Measurements from ENCODE around the gene SPARCL1. TPM values are rescaled to one million over a fixed set of nuclear protein-coding genes. Genes with fewer than 3 reads are reported as not detected.
"Not testable (repeated sequence)": the region's sequence is repeated elsewhere in the genome, so short reads cannot be mapped to it uniquely, and the experiment has no call there.

SPARCL1 gene
- total RNA-seq, 2 experiments from 2014 or later, result not detected

DNA sequence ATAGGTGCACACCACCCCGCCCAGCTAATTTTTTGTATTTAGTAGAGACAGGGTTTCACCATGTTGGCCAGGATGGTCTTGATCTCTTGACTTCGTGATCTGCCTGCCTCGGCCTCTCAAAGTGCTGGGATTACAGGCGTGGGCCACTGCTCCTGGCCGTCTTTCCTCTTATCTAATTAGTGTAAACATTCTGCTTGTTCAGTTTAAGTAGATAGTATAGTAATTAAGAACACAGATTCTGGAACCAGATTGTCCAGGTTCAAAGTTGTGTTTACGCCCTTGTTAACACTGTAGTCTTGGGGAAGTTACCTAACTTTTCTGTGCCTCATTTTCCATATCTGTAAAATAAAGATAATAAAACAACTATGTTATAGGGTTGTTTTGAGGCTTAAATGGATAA is 82.8 kb downstream of the SPARCL1 start:
- H3K9me3 Mint-ChIP-seq, H3K27me3 Mint-ChIP-seq, H3K4me3 Mint-ChIP-seq, H3K27ac Mint-ChIP-seq, POLR2A ChIA-PET, DNase-seq, H3K4me1 Mint-ChIP-seq: not testable (repeated sequence)
- CTCF ChIA-PET, result interaction anchor here (1.0 kb wide), 1 partner anchor 71 kb away, joined by 5 read pairs; no protein-coding TSS in a partner anchor
- H3K36me3 Mint-ChIP-seq (ENCODE audit: low read depth), result peaks cover 18% of the 10 kb centered on the region

DNA sequence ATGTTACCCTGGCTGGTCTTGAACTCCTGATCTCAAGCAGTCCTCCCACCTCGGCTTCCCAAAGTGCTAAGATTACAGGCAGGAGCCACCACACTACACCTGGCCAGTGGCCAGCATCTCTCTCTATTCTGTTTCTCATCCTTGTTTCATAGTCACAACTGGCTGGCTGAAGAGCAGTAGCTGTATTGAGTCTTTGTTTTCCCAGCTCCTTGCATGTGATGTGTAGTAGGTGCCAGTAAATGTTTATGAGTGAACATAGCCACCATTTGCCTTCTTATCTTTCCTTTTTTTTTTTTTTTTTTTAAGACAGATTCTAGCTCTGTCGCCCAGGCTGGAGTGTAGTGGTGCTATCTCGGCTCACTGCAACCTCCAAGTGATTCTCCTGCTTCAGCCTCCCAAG is 83.2 kb downstream of the SPARCL1 start:
- ChIA-PET CTCF (no interaction called here), POLR2A (no interaction called here)
- no peak overlapping the region for H3K27ac Mint-ChIP-seq
- no peaks in the 10 kb centered on the region for H3K27me3 Mint-ChIP-seq
- H3K9me3 Mint-ChIP-seq, result no peaks in the 10 kb centered on the region
- H3K4me3 Mint-ChIP-seq, result no peak overlapping the region
- no peaks in the 10 kb centered on the region for H3K4me1 Mint-ChIP-seq
- no peak for DNase-seq
- H3K36me3 Mint-ChIP-seq (ENCODE audit: low read depth), result peaks cover 15% of the 10 kb centered on the region

DNA sequence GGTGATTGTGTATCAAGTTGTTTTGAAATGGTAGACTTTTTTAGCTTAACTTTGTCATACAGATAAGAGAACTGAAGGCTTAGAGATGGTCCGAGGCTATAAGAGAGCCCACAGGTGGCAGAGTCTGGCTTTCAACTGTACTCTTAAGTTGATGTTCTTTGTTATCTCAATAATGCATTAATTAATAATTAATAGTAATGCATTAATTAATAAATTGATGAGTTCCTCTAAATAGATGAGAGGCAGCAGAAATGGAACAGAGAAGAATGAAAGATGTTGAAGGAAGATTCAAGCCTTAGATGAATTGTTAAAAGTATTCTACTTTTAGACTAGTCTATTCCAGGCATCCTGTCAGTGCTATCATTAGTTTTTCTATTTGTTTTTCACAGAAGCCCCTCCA is 84.4 kb downstream of the SPARCL1 start:
- ChIA-PET CTCF (interaction anchor here (0.6 kb wide), 1 partner anchor 184 kb away, joined by 3 read pairs; no protein-coding TSS in a partner anchor), POLR2A (no interaction called here)
- Mint-ChIP-seq H3K27ac (no peak overlapping the region), H3K27me3 (no peaks in the 10 kb centered on the region), H3K4me3 (no peak overlapping the region), H3K36me3 (ENCODE audit: low read depth) (peaks cover 12% of the 10 kb centered on the region), H3K9me3 (no peaks in the 10 kb centered on the region), H3K4me1 (no peaks in the 10 kb centered on the region)
- no peak for DNase-seq

DNA sequence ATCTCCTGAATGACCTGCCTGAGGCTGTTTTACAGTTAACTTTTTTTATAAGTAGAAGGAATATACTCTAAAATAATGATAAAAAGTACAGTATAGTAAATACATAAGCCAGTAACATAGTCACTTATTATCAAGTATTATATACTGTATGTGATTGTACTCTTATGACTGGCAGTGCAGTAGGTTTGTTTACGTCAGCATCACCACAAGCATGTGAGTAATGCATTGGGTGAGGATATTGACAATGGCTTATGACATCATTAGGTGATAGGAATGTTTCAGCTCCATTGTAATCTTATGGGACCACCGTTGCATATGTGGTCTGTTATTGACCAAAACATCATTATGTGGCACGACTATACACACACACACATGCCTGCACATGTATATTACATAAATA is 86.3 kb downstream of the SPARCL1 start:
- CTCF ChIA-PET, result interaction anchor here (1.3 kb wide), 1 partner anchor 67 kb away, joined by 4 read pairs; no protein-coding TSS in a partner anchor
- peaks cover 18% of the 10 kb centered on the region for H3K36me3 Mint-ChIP-seq (ENCODE audit: low read depth)
- H3K4me3 Mint-ChIP-seq, result no peak overlapping the region

DNA sequence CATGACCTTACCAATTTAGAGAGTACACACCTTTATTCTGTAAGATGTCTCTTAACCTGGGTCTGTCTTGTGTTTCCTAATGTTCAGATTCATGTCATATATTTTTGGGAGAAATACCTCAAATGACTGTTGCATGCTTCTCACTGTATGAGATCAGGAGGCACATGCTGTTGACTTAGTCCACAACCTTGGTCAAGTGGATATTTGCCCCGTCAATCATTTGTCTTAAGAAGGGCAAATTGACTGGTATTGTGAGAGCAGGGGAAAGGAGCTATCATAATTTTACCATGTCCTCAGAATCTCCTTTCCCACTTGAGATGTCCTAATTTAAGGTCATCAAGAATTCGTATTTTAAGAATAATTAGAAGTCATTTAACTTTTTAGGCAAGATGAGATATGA is 95.8 kb downstream of the SPARCL1 start:
- ChIA-PET POLR2A (no interaction called here), CTCF (no interaction called here)
- Mint-ChIP-seq H3K9me3 (no peaks in the 10 kb centered on the region), H3K36me3 (ENCODE audit: low read depth) (peaks cover 10% of the 10 kb centered on the region), H3K27me3 (no peaks in the 10 kb centered on the region), H3K4me1 (no peaks in the 10 kb centered on the region), H3K4me3 (no peak overlapping the region), H3K27ac (no peak overlapping the region)
- no peak for DNase-seq

More for the DNA sequence above, 86.3 kb downstream of the SPARCL1 start:
- DNase-seq, result no peak
- POLR2A ChIA-PET, result interaction anchor here (1.5 kb wide), 1 partner anchor 22 kb away, joined by 5 read pairs; no protein-coding TSS in a partner anchor
- Mint-ChIP-seq H3K27me3 (no peaks in the 10 kb centered on the region), H3K9me3 (no peaks in the 10 kb centered on the region), H3K4me1 (no peaks in the 10 kb centered on the region), H3K27ac (no peak overlapping the region)

DNA sequence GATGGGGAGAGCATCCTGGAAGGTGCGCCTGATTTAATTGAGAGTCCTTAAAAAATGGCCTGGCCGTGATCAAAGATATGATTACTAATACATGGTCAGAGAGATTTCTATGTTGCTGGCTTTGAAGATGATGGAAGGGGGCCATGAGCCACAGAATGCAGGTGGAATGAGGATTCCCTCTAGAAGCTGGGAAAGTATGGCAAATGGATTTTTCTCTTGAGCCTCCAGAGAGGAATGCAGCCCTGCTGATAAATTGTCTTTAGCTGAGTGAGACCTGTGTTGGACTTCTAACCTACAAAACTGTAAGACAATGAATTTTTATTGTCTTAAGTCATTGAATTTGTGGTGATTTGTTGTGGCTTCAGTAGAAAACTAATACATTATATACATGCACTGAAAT is 99.1 kb downstream of the SPARCL1 start:
- Mint-ChIP-seq H3K36me3 (ENCODE audit: low read depth) (no peaks in the 10 kb centered on the region), H3K4me3 (no peak overlapping the region), H3K27ac (no peak overlapping the region), H3K27me3 (no peaks in the 10 kb centered on the region), H3K9me3 (no peaks in the 10 kb centered on the region), H3K4me1 (no peaks in the 10 kb centered on the region)
- ChIA-PET CTCF (no interaction called here), POLR2A (interaction anchor here (0.6 kb wide), 1 partner anchor 170 kb away, joined by 4 read pairs; no protein-coding TSS in a partner anchor)
- no peak for DNase-seq

DNA sequence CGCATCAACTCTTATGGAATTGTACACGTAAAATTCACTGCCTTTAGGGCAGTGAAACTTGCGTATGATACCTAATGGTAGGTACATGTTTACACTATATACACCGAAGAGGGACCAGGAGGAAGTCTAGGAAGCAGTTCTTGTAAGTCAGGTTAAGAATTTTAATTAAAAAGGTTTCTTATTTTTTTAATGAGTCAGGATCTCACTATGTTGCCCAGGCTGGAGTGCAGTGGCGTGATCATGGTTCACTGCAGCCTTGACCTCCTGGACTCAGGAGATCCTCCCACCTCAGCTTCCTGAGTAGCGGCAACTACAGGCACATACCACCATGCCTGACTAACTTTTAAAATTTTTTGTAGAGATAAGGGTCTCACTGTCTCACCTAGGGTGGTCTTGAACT is 100.2 kb downstream of the SPARCL1 start:
- DNase-seq, result no peak
- no peaks in the 10 kb centered on the region for H3K9me3 Mint-ChIP-seq
- no peaks in the 10 kb centered on the region for H3K36me3 Mint-ChIP-seq (ENCODE audit: low read depth)
- no peak overlapping the region for H3K4me3 Mint-ChIP-seq
- peaks cover 6% of the 10 kb centered on the region for H3K4me1 Mint-ChIP-seq
- H3K27me3 Mint-ChIP-seq, result no peaks in the 10 kb centered on the region
- CTCF ChIA-PET, result no interaction called here
- H3K27ac Mint-ChIP-seq, result no peak overlapping the region
- POLR2A ChIA-PET, result no interaction called here

DNA sequence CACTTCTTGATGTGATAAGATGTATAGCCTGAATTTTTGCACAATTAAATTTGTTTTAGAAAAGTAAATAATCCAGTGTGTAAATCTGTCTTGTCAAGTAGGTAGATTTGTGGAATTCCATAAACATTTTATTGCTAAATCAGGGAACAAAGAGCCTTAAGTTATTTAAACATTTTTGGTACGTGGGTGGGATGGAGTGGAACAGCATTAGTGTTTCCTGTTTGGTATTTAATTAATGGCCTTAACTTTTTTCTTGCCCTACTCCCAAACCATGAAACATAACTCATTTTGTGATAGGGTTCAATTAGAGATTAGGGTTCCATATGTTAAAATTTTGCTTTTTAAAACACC is 101.7 kb downstream of the SPARCL1 start:
- H3K27me3 Mint-ChIP-seq, result no peaks in the 10 kb centered on the region
- H3K27ac Mint-ChIP-seq, result no peak overlapping the region
- H3K4me1 Mint-ChIP-seq, result peaks cover 18% of the 10 kb centered on the region
- no peaks in the 10 kb centered on the region for H3K9me3 Mint-ChIP-seq
- ChIA-PET POLR2A (no interaction called here), CTCF (no interaction called here)
- no peak overlapping the region for H3K4me3 Mint-ChIP-seq
- DNase-seq, result no peak
- H3K36me3 Mint-ChIP-seq (ENCODE audit: low read depth), result no peaks in the 10 kb centered on the region

DNA sequence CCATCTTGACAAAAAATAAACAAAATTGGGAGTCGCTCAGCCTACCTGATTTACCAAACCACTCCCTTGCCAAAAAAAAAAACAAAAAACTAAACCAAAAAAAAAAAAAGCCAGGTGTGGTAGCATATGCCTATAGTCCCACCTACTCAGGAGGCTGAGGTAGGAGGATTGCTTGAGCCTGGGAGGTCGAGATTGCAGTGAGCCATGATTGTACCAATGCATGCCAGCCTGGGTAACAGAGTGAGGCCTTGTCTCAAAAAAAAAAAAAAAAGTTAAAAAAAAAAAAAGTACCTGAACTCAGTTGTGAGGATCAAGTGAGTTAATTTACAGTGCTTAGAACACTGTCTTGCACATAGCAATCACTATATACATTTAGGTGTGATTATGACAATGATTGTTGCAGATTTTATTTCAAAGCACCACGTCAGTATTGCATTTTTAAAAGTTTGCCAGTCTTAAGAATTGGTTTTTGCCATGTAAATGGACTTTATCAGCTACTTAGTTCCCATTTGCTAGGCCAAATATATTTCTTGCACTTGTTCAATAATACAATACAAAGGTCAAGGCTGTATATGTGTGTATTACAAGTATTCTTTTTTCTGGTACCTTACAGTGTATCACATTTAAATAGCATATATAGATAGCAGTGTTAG is 102.2 kb downstream of the SPARCL1 start:
- Mint-ChIP-seq H3K9me3 (no peaks in the 10 kb centered on the region), H3K4me1 (peaks cover 22% of the 10 kb centered on the region), H3K27me3 (no peaks in the 10 kb centered on the region), H3K4me3 (no peak overlapping the region), H3K36me3 (ENCODE audit: low read depth) (no peaks in the 10 kb centered on the region), H3K27ac (no peak overlapping the region)
- ChIA-PET POLR2A (no interaction called here), CTCF (no interaction called here)
- no peak for DNase-seq

DNA sequence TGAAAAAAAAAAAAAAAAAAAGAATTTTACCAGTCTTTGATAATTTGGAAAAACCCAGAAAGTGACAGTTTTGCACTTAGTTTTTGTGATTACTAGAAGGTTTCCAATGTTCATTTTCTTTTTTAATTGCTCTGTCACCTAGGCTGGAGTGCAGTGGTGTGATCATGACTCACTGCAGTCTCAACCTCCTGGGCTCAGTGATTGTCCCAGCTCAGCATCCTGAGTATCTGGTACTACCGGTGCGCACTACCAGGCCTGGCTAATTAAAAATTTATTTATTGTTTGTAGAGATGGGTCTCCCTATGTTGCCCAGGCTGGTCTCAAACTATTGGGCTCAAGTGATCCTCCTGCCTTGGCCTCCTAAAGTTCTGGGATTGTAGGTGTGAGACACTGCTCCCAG is 103.5 kb downstream of the SPARCL1 start:
- no peak for DNase-seq
- no peaks in the 10 kb centered on the region for H3K36me3 Mint-ChIP-seq (ENCODE audit: low read depth)
- ChIA-PET CTCF (interaction anchor here (0.7 kb wide), 1 partner anchor 227 kb away, joined by 3 read pairs; no protein-coding TSS in a partner anchor), POLR2A (no interaction called here)
- no peaks in the 10 kb centered on the region for H3K27me3 Mint-ChIP-seq
- no peak overlapping the region for H3K27ac Mint-ChIP-seq
- no peak overlapping the region for H3K4me3 Mint-ChIP-seq
- peaks cover 30% of the 10 kb centered on the region for H3K4me1 Mint-ChIP-seq
- H3K9me3 Mint-ChIP-seq, result no peaks in the 10 kb centered on the region

DNA sequence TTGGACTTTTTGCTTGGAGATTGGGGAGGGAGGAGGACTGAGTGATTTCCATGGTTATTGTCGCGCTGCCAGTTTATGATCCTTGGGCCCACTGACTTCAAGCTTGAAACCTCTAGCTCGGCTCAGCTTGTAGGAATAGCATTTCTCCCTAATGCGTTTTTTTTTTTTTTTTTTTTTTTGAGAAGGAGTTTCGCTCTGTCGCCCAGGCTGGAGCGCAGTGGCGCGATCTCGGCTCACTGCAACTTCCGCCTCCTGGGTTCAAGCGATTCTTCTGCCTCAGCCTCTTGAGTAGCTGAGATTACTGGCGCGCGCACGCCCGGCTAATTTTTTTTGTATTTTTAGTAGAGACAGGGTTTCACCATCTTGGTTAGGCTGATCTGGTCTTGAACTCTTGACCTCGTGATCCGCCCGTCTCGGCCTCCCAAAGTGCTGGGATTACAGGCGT is 105.1 kb downstream of the SPARCL1 start:
- CTCF ChIA-PET, result interaction anchor here (1.2 to 1.3 kb wide), 2 partner anchors 10 to 33 kb away, joined by 4 to 5 read pairs; partner anchors contain the start of gene HSD17B11
- POLR2A ChIA-PET, result interaction anchor here (5.5 kb wide), 1 partner anchor 33 kb away, joined by 51 read pairs; the partner anchor contains the start of gene HSD17B11
- H3K27me3 Mint-ChIP-seq; H3K27ac Mint-ChIP-seq; H3K9me3 Mint-ChIP-seq; H3K36me3 Mint-ChIP-seq (ENCODE audit: low read depth); DNase-seq: not testable (repeated sequence)
- Mint-ChIP-seq H3K4me3 (peak overlapping the region; percentile 96), H3K4me1 (peaks cover 30% of the 10 kb centered on the region)

Other genes starting within 250 kb of the SPARCL1 start
- under 1 TPM; 0.10 to 0.30 TPM for gene HSD17B13, start 206.5 kb downstream of the SPARCL1 start, total RNA-seq
- gene HSD17B11, start 138.2 kb downstream of the SPARCL1 start, total RNA-seq, result 10 to 100 TPM; 39.5 to 44.3 TPM
- 1 to 10 TPM; 7.4 to 8.4 TPM for gene NUDT9, start 106.8 kb downstream of the SPARCL1 start, total RNA-seq
- not detected for gene DSPP, start 79.2 kb upstream of the SPARCL1 start, total RNA-seq
- gene DMP1, start 120.9 kb upstream of the SPARCL1 start, total RNA-seq, result not detected

All from activated CD4-positive, alpha-beta memory T cell treated with anti-CD3 and anti-CD28 coated beads, Interleukin-2, amount 10 ng/mL, durations not matched to agents 7 days and 5 days (primary cell).